ENCODE data around the gene WNK2. TPM values are rescaled to one million over a fixed set of nuclear protein-coding genes. Genes with fewer than 3 reads are reported as not detected.
A peak's percentile ranks its signal among the peaks of the same experiment; 100 is the strongest.

Gene WNK2
- total RNA-seq, 4 donors from 2014 or later: 6.2 to 31.9 (median 18.9) TPM

- intact Hi-C loops (cut with DNase I; ENCODE audit: low total_unique reads): no loop called here
- no peak overlapping the region for H3K4me3 ChIP-seq
- H3K36me3 ChIP-seq: no peaks in the 10 kb centered on the region
Observed at GRCh38 chr9:93255494-93255867, 71.5 kb downstream of the WNK2 start.

DNA sequence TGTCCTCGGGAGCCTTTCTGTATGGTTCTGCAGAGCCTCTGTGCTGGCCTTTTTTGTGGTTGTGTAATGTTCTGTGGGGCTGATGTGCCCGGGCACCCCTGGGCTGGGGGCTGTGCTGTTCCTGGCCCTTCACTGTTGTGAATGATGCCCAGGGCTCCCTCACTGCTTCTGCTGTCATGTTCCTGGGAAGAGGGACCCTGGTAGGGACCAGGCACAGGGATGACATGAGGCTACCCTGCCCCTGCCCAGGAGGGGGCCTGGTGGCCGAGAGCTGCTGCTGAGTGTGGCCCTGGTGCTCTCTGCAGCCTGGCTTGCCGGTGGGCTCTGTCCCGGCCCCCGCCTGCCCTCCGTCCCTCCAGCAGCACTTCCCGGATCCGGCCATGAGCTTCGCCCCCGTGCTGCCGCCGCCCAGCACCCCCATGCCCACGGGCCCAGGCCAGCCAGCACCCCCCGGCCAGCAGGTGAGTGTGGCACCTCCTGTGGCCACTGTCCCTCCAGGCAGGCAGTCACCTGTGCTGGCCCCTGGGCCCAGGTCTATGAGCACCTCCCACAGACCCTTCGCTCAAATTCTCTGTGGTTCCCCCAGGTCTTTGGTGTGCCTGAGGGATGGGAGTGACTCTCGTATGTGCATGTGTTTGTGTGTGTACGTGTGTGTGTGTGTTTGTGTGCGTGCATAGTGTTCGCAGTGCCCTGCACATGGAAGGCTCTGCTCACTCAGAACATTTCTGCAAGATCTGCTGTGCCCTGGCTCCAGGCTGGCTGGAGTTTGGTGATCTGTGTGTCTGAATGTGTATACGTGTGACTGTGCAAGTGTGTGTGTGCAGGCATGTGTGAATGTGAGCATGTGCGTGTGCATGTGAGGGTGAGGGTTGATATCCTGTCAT, 72.3 kb downstream of the WNK2 start:
- intact Hi-C loops (cut with DNase I; ENCODE audit: low total_unique reads): no loop called here
- H3K36me3 ChIP-seq: no peaks in the 10 kb centered on the region
- no peaks in the 10 kb centered on the region for H3K27me3 ChIP-seq
- TF ChIP-seq, protein P1, sequence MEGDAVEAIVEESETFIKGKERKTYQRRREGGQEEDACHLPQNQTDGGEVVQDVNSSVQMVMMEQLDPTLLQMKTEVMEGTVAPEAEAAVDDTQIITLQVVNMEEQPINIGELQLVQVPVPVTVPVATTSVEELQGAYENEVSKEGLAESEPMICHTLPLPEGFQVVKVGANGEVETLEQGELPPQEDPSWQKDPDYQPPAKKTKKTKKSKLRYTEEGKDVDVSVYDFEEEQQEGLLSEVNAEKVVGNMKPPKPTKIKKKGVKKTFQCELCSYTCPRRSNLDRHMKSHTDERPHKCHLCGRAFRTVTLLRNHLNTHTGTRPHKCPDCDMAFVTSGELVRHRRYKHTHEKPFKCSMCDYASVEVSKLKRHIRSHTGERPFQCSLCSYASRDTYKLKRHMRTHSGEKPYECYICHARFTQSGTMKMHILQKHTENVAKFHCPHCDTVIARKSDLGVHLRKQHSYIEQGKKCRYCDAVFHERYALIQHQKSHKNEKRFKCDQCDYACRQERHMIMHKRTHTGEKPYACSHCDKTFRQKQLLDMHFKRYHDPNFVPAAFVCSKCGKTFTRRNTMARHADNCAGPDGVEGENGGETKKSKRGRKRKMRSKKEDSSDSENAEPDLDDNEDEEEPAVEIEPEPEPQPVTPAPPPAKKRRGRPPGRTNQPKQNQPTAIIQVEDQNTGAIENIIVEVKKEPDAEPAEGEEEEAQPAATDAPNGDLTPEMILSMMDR (IDR thresholded peaks at IDR 0.05): no peak
- TF ChIP-seq POLR2A (IDR thresholded peaks at IDR 0.05): no peak
- no peak overlapping the region for H3K27ac ChIP-seq
- no peak overlapping the region for H3K4me3 ChIP-seq
- H3K9me3 ChIP-seq: no peaks in the 10 kb centered on the region
- no peaks in the 10 kb centered on the region for H3K4me1 ChIP-seq
- DNase-seq: no peak

More at GRCh38 chr9:93255494-93255867, 71.5 kb downstream of the WNK2 start:
- Histone ChIP-seq H3K27me3 (no peaks in the 10 kb centered on the region), H3K4me1 (no peaks in the 10 kb centered on the region), H3K27ac (no peak overlapping the region), H3K9me3 (no peaks in the 10 kb centered on the region)
- TF ChIP-seq, protein P1 (IDR thresholded peaks at IDR 0.05): no peak
- no peak for TF ChIP-seq POLR2A (IDR thresholded peaks at IDR 0.05)
- no peak for DNase-seq

- no peaks in the 10 kb centered on the region for H3K4me1 ChIP-seq
- intact Hi-C loops (cut with DNase I; ENCODE audit: low total_unique reads): no loop called here
- H3K36me3 ChIP-seq: no peaks in the 10 kb centered on the region
- H3K27ac ChIP-seq: no peak overlapping the region
- H3K27me3 ChIP-seq: no peaks in the 10 kb centered on the region
- TF ChIP-seq POLR2A (IDR thresholded peaks at IDR 0.05): no peak
- TF ChIP-seq, protein P1 (IDR thresholded peaks at IDR 0.05): no peak
- peak in 1 of 2 donors; percentile 11 for DNase-seq
- H3K4me3 ChIP-seq: no peak overlapping the region
- H3K9me3 ChIP-seq: no peaks in the 10 kb centered on the region
Observed at GRCh38 chr9:93256878-93257807, 73.2 kb downstream of the WNK2 start.

GRCh38 chr9:93257808-93258331, 73.9 kb downstream of the WNK2 start:
- TF ChIP-seq POLR2A (IDR thresholded peaks at IDR 0.05): no peak
- TF ChIP-seq, protein P1 (IDR thresholded peaks at IDR 0.05): no peak

More at GRCh38 chr9:93257808-93258331, 73.9 kb downstream of the WNK2 start:
- intact Hi-C loops (cut with DNase I; ENCODE audit: low total_unique reads): no loop called here
- no peaks in the 10 kb centered on the region for H3K4me1 ChIP-seq
- no peaks in the 10 kb centered on the region for H3K27me3 ChIP-seq
- H3K27ac ChIP-seq: no peak overlapping the region
- H3K9me3 ChIP-seq: no peaks in the 10 kb centered on the region
- no peaks in the 10 kb centered on the region for H3K36me3 ChIP-seq
- DNase-seq: peak in 1 of 2 donors; percentile 6
- no peak overlapping the region for H3K4me3 ChIP-seq
